ENCODE measurements around the gene ARHGEF18.

GRCh38 chr19:7342143-7342542 is 6.6 kb upstream of the ARHGEF18 start:
- no peak for TF ChIP-seq POLR2A (IDR thresholded peaks at IDR 0.05; ENCODE audit: low read length)
- TF ChIP-seq GATA1 (IDR thresholded peaks at IDR 0.05; ENCODE audit: low read depth, low read length) = no peak

All from erythroblast (primary cell).